HepG2 (cell line): Measurements from ENCODE around the gene USP1. TPM values are rescaled to one million over a fixed set of nuclear protein-coding genes. Genes with fewer than 3 reads are reported as not detected.

Experiments used
- ATF3 ChIP-seq: sonication (generic); formaldehyde crosslinking; IDR thresholded peaks from 2 replicates; pipeline ENCODE4 v1.4.0; 2020; ENCODE audit warnings: missing genetic modification reagents
- CEBPZ ChIP-seq: IDR thresholded peaks from 2 replicates; pipeline ENCODE4 v1.6.1; 2012; ENCODE audit warnings: low read length, improper control_type of control experiment
- CERS6 ChIP-seq: sonication (generic); formaldehyde crosslinking; IDR thresholded peaks from 2 replicates; pipeline ENCODE4 v1.5.0; 2020; ENCODE audit warnings: missing genetic modification reagents
- FOXP1 ChIP-seq, 2 experiments: fragments of 450-650 bp in 1 of 2; IDR thresholded peaks; 2 replicates each; pipeline ENCODE4 v1.6.1; 2017 to 2018; ENCODE audit warnings: antibody characterized with exemption in 1 of 2
- HOXA3 ChIP-seq: sonication (generic); formaldehyde crosslinking; IDR thresholded peaks from 2 replicates; pipeline ENCODE4 v1.5.0; 2020; ENCODE audit warnings: missing genetic modification reagents
- MAZ ChIP-seq, 2 experiments: sonication (generic) in 1 of 2; formaldehyde crosslinking in 1 of 2; IDR thresholded peaks; 2 replicates each; pipeline versions ENCODE4 v1.5.0 to v1.6.1; 2012 to 2020; ENCODE audit warnings: low read depth in 2 of 2, mild to moderate bottlenecking in 2 of 2, borderline replicate concordance in 1 of 2, improper control_type of control experiment in 1 of 2, low read length in 1 of 2, missing genetic modification reagents in 1 of 2, moderate library complexity in 1 of 2
- PLRG1 ChIP-seq: fragments of 450-650 bp; conservative IDR thresholded peaks from 2 replicates; pipeline ENCODE4 v1.6.1; 2016
- POLR2AphosphoS2 ChIP-seq: IDR thresholded peaks from 2 replicates; pipeline ENCODE4 v1.6.1; 2011; ENCODE audit warnings: low read depth, low read length, improper control_type of control experiment
- RBFOX2 ChIP-seq: fragments of 200-400 bp; formaldehyde crosslinking; IDR thresholded peaks from 2 replicates; pipeline ENCODE4 v1.6.1; 2017; ENCODE audit warnings: low read depth, mild to moderate bottlenecking, low read length
- RFXAP ChIP-seq: sonication (generic); formaldehyde crosslinking; IDR thresholded peaks from 2 replicates; pipeline ENCODE4 v1.4.0; 2020; ENCODE audit warnings: missing genetic modification reagents, borderline replicate concordance
- USF2 ChIP-seq, 2 experiments: sonication (generic) in 1 of 2; formaldehyde crosslinking in 1 of 2; IDR thresholded peaks; 2 replicates each; pipeline versions ENCODE4 v1.5.1 to v1.6.1; 2011 to 2020; ENCODE audit warnings: borderline replicate concordance in 1 of 2, low read depth in 1 of 2, low read length in 1 of 2, mild to moderate bottlenecking in 1 of 2, missing genetic modification reagents in 1 of 2, moderate library complexity in 1 of 2
- ZBTB46 ChIP-seq: sonication (generic); formaldehyde crosslinking; IDR thresholded peaks from 2 replicates; pipeline ENCODE4 v1.4.0; 2020; ENCODE audit warnings: mild to moderate bottlenecking, missing genetic modification reagents, borderline replicate concordance
- ZNF180 ChIP-seq: sonication (generic); formaldehyde crosslinking; IDR thresholded peaks from 2 replicates; pipeline ENCODE4 v1.4.0; 2020; ENCODE audit warnings: low read depth, missing genetic modification reagents, borderline replicate concordance
- ZNF569 ChIP-seq: sonication (generic); formaldehyde crosslinking; IDR thresholded peaks from 2 replicates; pipeline ENCODE4 v1.5.0; 2020; ENCODE audit warnings: mild to moderate bottlenecking, missing genetic modification reagents, moderate library complexity, borderline replicate concordance
- ZNF629 ChIP-seq: sonication (generic); formaldehyde crosslinking; conservative IDR thresholded peaks from 2 replicates; pipeline ENCODE4 v1.5.0; 2020; ENCODE audit warnings: missing genetic modification reagents
- ZNF670 ChIP-seq: sonication (generic); formaldehyde crosslinking; IDR thresholded peaks from 2 replicates; pipeline ENCODE4 v1.8.0; 2022; ENCODE audit warnings: mild to moderate bottlenecking, missing genetic modification reagents, borderline replicate concordance
- ZNF746 ChIP-seq: sonication (generic); formaldehyde crosslinking; IDR thresholded peaks from 2 replicates; pipeline ENCODE4 v1.8.0; 2022; ENCODE audit warnings: mild to moderate bottlenecking, missing genetic modification reagents
- polyA plus RNA-seq, 8 experiments: library from polyadenylated mRNA; depleted of rRNA in 3 of 8; stranded (reverse) in 7 of 8; unstranded in 1 of 8; fragments of >200 nt; fragmentation: Illumina TruSeq in 4 of 8; extraction: Trizol in 4 of 8; gene quantifications; 2 replicates each; pipeline versions ENCODE4 v1.2.1 to v1.2.3, GENCODE V29; 2011 to 2016; ENCODE audit warnings: low read depth in 4 of 8, missing spikeins in 1 of 8, mixed read lengths in 1 of 8; ENCODE audit not compliant: insufficient read depth in 1 of 8
- total RNA-seq, 5 experiments: library from RNA; depleted of rRNA; stranded (reverse); fragments of >200 nt; fragmentation: Illumina TruSeq; extraction: Trizol; gene quantifications; 2 replicates each; pipeline ENCODE4 v1.2.3, GENCODE V29; 2016; ENCODE audit warnings: low read depth in 1 of 5

USP1 gene
- total and polyA plus RNA-seq, 2 of the 13 experiments (the other 11 are each of a cell fraction or from before 2014, with no cell fraction given): 9.0 to 64.6 TPM

GRCh38 chr1:62436039-62436465 lies 797 bp upstream of the USP1 start (continued):
- peak; percentile 78 for TF ChIP-seq HOXA3 (CRISPR knock-in tag)
- no peak for TF ChIP-seq CEBPZ
- TF ChIP-seq FOXP1 (IDR thresholded peaks at IDR 0.05): no peak
- TF ChIP-seq FOXP1 (CRISPR knock-in tag; IDR thresholded peaks at IDR 0.05): no peak
- TF ChIP-seq PLRG1: no peak
- TF ChIP-seq USF2 (IDR thresholded peaks at IDR 0.05; ENCODE audit: low read depth, low read length): no peak
- TF ChIP-seq USF2 (CRISPR knock-in tag; IDR thresholded peaks at IDR 0.05; ENCODE audit: borderline replicate concordance): peak; percentile 18; the same call in 1 of the 2 replicates
- 0 out of 2 replicates have a peak, but pooled peaks have one; percentile 45 for TF ChIP-seq ZNF180 (CRISPR knock-in tag)
- TF ChIP-seq ZNF629: peak; percentile 47; the same call in 1 of the 2 replicates
- no peak; the same call in 1 of the 2 replicates for TF ChIP-seq ZNF670 (CRISPR knock-in tag)
- 0 out of 2 replicates have a peak, but pooled peaks have one; percentile 38 for TF ChIP-seq ZNF569 (CRISPR knock-in tag)
- peak; percentile 98 for TF ChIP-seq RBFOX2
- no peak for TF ChIP-seq ZNF746
- peak; percentile 65 for TF ChIP-seq MAZ (IDR thresholded peaks at IDR 0.05; ENCODE audit: borderline replicate concordance, low read depth, low read length)
- TF ChIP-seq MAZ (CRISPR knock-in tag; IDR thresholded peaks at IDR 0.05; ENCODE audit: low read depth): peak; percentile 78
- no peak; the same call in 1 of the 2 replicates for TF ChIP-seq ATF3 (CRISPR knock-in tag)
- TF ChIP-seq POLR2AphosphoS2: 0 out of 2 replicates have a peak, but pooled peaks have one; percentile 46
- peak; percentile 58; the same call in 1 of the 2 replicates for TF ChIP-seq RFXAP (CRISPR knock-in tag)
- TF ChIP-seq CERS6 (CRISPR knock-in tag): 0 out of 2 replicates have a peak, but pooled peaks have one; percentile 81
- no peak for TF ChIP-seq ZBTB46 (CRISPR knock-in tag)
